Measurements from ENCODE around the gene CSTB. TPM values are rescaled to one million over a fixed set of nuclear protein-coding genes. Genes with fewer than 3 reads are reported as not detected.

CSTB gene
- total RNA-seq, 6 donors from 2014 or later, result 19.9 to 122 (median 51.3) TPM

DNA sequence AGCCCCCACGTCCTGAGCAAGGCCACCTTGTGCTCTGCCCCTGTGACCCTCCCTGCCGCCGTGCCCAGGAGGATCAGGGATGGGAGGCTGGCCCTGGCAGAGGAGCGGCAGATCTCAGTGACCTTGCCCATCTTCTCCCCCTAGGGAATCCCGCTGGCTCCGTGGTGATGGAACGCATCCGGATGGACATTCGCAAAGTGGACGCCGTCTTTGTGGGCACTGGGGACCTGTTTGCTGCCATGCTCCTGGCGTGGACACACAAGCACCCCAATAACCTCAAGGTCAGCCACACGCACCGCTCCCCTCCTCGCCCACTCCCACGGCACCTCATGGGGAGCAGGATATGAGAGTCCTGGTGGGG, 22.7 kb downstream of the CSTB start:
- peaks cover 11 to 18% (median 14%) of the 10 kb centered on the region in 4 donors for H3K4me1 ChIP-seq
- WGBS, 2 donors, result 97 to 98% methylated on average over 10 to 16 of the region's 16 CpGs
- no peak overlapping the region for H3K4me3 ChIP-seq
- no peak for ATAC-seq (ENCODE audit: low FRiP score in 2 of 2)
- H3K27ac ChIP-seq, result no peak overlapping the region
- H3K36me3 ChIP-seq, result peaks cover 4 to 94% (median 80%) of the 10 kb centered on the region in 4 donors
- TF ChIP-seq, protein P1, sequence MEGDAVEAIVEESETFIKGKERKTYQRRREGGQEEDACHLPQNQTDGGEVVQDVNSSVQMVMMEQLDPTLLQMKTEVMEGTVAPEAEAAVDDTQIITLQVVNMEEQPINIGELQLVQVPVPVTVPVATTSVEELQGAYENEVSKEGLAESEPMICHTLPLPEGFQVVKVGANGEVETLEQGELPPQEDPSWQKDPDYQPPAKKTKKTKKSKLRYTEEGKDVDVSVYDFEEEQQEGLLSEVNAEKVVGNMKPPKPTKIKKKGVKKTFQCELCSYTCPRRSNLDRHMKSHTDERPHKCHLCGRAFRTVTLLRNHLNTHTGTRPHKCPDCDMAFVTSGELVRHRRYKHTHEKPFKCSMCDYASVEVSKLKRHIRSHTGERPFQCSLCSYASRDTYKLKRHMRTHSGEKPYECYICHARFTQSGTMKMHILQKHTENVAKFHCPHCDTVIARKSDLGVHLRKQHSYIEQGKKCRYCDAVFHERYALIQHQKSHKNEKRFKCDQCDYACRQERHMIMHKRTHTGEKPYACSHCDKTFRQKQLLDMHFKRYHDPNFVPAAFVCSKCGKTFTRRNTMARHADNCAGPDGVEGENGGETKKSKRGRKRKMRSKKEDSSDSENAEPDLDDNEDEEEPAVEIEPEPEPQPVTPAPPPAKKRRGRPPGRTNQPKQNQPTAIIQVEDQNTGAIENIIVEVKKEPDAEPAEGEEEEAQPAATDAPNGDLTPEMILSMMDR (IDR thresholded peaks at IDR 0.05), result no peak
- TF ChIP-seq POLR2A (IDR thresholded peaks at IDR 0.05), result no peak
- no peak for TF ChIP-seq POLR2AphosphoS5 (IDR thresholded peaks at IDR 0.05)
- no peak for TF ChIP-seq EP300 (IDR thresholded peaks at IDR 0.05)
- no peaks in the 10 kb centered on the region for H3K27me3 ChIP-seq
- no peaks in the 10 kb centered on the region for H3K9me3 ChIP-seq
- no peak for DNase-seq

DNA sequence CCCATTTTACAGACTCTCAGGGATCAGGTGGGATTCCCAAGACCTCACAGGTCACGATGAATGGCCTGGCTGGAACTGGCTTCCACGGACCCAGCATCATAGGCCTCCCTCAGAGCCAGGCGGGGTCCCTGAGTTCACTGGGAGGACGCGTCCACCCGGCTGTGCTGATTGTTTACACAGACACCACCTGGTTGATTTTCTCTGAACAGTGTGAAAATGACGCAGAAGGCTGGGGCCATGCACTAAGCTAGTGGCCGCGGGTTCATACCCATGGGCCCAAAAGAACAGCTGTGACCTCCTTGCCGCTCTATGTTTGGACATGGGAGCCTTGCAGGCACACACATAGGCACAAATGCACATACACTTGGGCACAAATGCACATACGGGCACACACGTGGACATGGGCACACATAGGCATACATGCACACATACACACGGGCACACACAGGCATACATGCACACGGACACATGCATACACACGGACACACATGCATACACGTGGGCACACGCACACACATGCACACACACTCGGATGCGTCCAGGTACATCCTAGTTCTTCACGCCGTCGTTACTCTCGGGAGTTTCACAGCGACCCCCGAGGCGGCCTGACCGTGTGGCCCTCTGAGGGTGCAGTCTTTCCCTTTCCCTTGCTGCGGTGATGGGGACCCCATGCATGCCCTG, 23.2 kb downstream of the CSTB start:
- no peak for TF ChIP-seq EP300 (IDR thresholded peaks at IDR 0.05)
- no peak for TF ChIP-seq POLR2A (IDR thresholded peaks at IDR 0.05)
- TF ChIP-seq, protein P1 (IDR thresholded peaks at IDR 0.05), result no peak
- TF ChIP-seq POLR2AphosphoS5 (IDR thresholded peaks at IDR 0.05), result no peak
- ATAC-seq (ENCODE audit: low FRiP score in 2 of 2), result no peak

DNA sequence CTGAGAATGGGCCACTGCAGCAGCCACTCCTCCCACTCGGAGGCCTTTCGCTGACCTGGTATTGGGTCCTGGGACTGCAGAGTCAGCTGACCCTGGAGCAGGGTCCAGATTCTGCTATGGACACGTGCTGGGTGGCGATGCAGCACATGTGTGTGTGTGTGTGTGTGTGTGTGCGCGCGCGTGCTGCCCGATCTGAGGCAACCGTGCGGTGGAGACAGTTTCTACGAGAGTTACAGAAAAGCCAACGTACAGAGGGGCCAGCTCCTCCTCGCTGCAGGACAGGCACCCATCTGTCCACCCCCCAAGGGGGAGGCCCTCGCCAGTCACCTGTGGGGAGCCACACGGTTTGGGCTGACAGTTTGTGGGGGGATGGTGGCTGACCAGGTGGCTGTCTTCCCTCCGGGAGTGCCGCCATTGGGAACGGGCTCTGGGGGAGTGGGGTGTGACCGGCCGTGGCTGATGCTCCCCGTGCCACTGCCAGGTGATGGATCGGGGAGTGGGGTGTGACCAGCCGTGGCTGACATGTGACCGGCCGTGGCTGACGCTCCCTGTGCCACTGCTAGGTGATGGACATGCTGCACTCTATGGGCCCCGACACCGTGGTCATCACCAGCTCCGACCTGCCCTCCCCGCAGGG, 24.0 kb downstream of the CSTB start:
- ATAC-seq (ENCODE audit: low FRiP score in 2 of 2) (no peak), DNase-seq (peak in 1 of 2 donors; percentile 62)
- Histone ChIP-seq H3K4me1 (peaks cover 1 to 8% (median 4%) of the 10 kb centered on the region in 4 donors), H3K27me3 (no peaks in the 10 kb centered on the region), H3K9me3 (no peaks in the 10 kb centered on the region), H3K36me3 (peaks cover 4 to 98% (median 89%) of the 10 kb centered on the region in 4 donors), H3K27ac (no peak overlapping the region), H3K4me3 (no peak overlapping the region)
- WGBS, 2 donors, result 93 to 100% methylated on average over 9 to 25 of the region's 31 CpGs
- TF ChIP-seq POLR2AphosphoS5 (IDR thresholded peaks at IDR 0.05) (no peak), EP300 (IDR thresholded peaks at IDR 0.05) (no peak)

More for the DNA sequence above, 23.2 kb downstream of the CSTB start:
- no peak overlapping the region for H3K4me3 ChIP-seq
- WGBS, 2 donors, result 94% methylated on average over 28 of the region's 28 CpGs
- H3K36me3 ChIP-seq, result peaks cover 4 to 96% (median 84%) of the 10 kb centered on the region in 4 donors
- DNase-seq, result no peak
- H3K9me3 ChIP-seq, result no peaks in the 10 kb centered on the region
- H3K4me1 ChIP-seq, result peaks cover 9 to 13% (median 12%) of the 10 kb centered on the region in 4 donors
- no peak overlapping the region for H3K27ac ChIP-seq
- no peaks in the 10 kb centered on the region for H3K27me3 ChIP-seq

DNA sequence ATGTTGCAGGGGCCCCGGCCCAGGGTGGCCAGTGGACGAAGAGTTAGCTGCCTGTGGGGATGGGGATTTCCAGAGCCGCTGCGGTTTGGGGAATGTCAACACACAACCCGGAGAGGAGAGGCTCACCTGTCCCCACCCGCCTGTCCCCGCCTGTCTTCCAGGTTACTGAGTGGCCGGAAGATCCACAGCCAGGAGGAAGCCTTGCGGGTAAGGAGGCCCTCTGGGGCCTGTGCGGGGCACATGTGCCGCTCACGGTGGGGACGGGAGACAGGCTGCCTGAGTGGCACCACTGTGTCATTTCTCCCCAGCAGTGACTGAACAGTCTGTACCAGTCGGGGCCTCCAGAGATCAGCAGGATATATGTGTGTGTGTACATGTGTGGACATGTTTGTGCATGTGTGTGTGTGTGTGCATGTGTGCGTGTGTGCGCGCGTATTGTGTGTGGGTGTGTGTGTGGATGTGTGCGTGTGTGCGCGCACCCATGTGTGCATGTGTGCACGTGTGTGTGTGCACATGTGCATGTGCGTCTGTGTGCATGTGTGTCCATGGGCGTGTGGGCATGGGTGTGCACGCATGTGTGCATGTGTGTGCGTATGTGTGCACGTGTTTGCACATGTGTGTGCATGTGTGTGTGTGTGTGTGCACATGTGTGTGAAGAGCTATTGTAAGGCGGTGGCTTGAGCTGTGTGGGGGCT, 25.6 kb downstream of the CSTB start:
- Histone ChIP-seq H3K27ac (no peak overlapping the region), H3K27me3 (no peaks in the 10 kb centered on the region), H3K4me3 (no peak overlapping the region), H3K4me1 (no peaks in the 10 kb centered on the region), H3K36me3 (peaks cover 13 to 98% (median 87%) of the 10 kb centered on the region in 4 donors), H3K9me3 (no peaks in the 10 kb centered on the region)
- DNase-seq, result peak in 1 of 2 donors; percentile 66
- no peak for ATAC-seq (ENCODE audit: low FRiP score in 2 of 2)
- 87 to 89% methylated on average over 19 to 23 of the region's 28 CpGs for WGBS, 2 donors
- no peak for TF ChIP-seq POLR2A (IDR thresholded peaks at IDR 0.05)
- TF ChIP-seq, protein P1 (IDR thresholded peaks at IDR 0.05), result no peak
- TF ChIP-seq POLR2AphosphoS5 (IDR thresholded peaks at IDR 0.05), result no peak
- TF ChIP-seq EP300 (IDR thresholded peaks at IDR 0.05), result no peak

DNA sequence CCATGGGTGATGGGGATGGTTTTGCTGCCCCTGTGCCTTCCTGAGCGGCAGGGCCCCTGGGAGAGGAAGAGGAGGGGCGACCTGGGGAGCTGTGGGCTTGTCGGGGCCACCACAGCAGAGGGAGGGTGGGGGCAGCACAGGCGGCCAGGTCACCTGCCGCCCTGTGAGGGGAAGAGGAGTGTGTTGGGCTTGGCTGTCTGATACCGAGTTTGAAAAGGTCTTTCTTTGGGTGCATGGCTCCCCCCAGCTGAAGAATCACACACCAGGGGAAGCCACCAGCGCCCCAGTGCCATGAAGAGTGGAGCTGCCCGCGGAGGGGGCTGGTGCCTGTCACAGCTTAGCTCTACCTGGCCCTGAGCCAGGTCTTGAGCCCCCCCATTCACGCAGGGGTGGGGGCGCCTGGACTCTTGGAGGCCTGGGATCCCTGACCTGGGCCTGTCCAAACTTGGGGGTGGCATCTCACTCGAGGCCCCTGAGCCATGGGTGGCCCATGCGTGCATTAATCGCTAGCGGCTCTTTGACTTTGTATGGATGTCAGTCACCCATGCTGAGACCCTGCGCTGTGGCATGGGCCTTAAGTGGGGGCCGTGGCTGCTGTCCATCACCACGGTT, 26.4 kb downstream of the CSTB start:
- WGBS, 2 donors, result 66 to 75% methylated on average over 6 to 17 of the region's 18 CpGs
- peaks cover 15 to 98% (median 86%) of the 10 kb centered on the region in 4 donors for H3K36me3 ChIP-seq
- TF ChIP-seq POLR2AphosphoS5 (IDR thresholded peaks at IDR 0.05) (no peak), EP300 (IDR thresholded peaks at IDR 0.05) (no peak), POLR2A (IDR thresholded peaks at IDR 0.05) (no peak)
- TF ChIP-seq, protein P1 (IDR thresholded peaks at IDR 0.05), result no peak
- peak in 1 of 2 donors; percentile 56 for DNase-seq
- H3K4me3 ChIP-seq, result no peak overlapping the region
- H3K27ac ChIP-seq, result no peak overlapping the region
- no peaks in the 10 kb centered on the region for H3K27me3 ChIP-seq
- no peak for ATAC-seq (ENCODE audit: low FRiP score in 2 of 2)
- H3K4me1 ChIP-seq, result no peaks in the 10 kb centered on the region
- H3K9me3 ChIP-seq, result no peaks in the 10 kb centered on the region
